Cardiac muscle cell (in vitro differentiated cells and primary cell): Measurements from ENCODE around the gene PFKFB1. TPM values are rescaled to one million over a fixed set of nuclear protein-coding genes. Genes with fewer than 3 reads are reported as not detected.

ENCODE experiments used
- DNase-seq, 2 donors: peaks; one replicate each; pipeline versions ENCODE4 v3.0.0 to v3.0.0-alpha.2; 2010 to 2017; ENCODE audit warnings: low read depth in 1 of 2, low spot score in 1 of 2
- H3K27ac ChIP-seq: fragments of 200-600 bp; sonication (generic); 2 replicates; pipeline ENCODE4 v1.5.1; 2016
- H3K27me3 ChIP-seq: fragments of 200-600 bp; sonication (generic); 2 replicates; pipeline ENCODE4 v1.6.0; 2016; ENCODE audit warnings: control low read depth
- H3K36me3 ChIP-seq: fragments of 200-600 bp; sonication (generic); 2 replicates; pipeline ENCODE4 v1.5.1; 2016; ENCODE audit warnings: control low read depth
- H3K4me1 ChIP-seq: fragments of 200-600 bp; sonication (generic); 2 replicates; pipeline ENCODE4 v1.8.1; 2017; ENCODE audit warnings: low read depth, mild to moderate bottlenecking, mixed run types
- H3K4me3 ChIP-seq: fragments of 200-600 bp; sonication (generic); 2 replicates; pipeline ENCODE4 v1.5.1; 2016; ENCODE audit warnings: mild to moderate bottlenecking
- H3K9me3 ChIP-seq: fragments of 200-600 bp; sonication (generic); 2 replicates; pipeline ENCODE4 v1.5.1; 2017; ENCODE audit warnings: low read depth, mild to moderate bottlenecking, control low read depth
- polyA plus RNA-seq: library from polyadenylated mRNA; unstranded; fragments of >200 nt; fragmentation: Nextera tagmentation; extraction: Ambion mirVana; gene quantifications from 2 replicates; pipeline ENCODE4 v1.2.1, GENCODE V29; 2016
- total RNA-seq: library from RNA; depleted of rRNA; stranded (reverse); fragments of >200 nt; gene quantifications from 2 replicates; pipeline ENCODE4 v1.2.3, GENCODE V29; 2016
- TF ChIP-seq, protein P1 (sequence below): IDR thresholded peaks from 2 replicates; pipeline ENCODE4 v1.5.1; 2012; ENCODE audit warnings: low read depth, mild to moderate bottlenecking, low read length

Gene PFKFB1
- total and polyA plus RNA-seq, 2 experiments from 2014 or later, result 0.15 to 0.33 TPM

DNA sequence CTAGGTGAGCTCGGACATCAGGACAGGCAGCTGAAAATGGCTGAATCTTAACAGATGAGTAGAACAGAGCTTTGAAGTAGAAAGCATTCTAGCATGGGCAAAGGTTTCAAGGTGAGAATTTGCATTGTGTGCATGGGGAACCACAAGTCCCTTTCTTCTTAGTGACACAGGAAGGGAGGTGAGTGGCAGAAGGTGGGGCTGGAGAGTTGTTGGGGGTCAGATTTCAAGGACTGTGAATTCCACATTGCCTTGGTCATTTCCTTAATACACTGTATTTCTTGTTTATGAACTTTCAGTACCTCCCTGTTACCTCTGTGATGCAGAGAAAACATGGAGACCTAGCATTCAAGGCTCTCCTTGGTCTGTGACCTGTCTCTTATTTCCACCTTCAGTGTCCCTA is 10.2 kb upstream of the PFKFB1 start:
- no peaks in the 10 kb centered on the region for H3K9me3 ChIP-seq
- no peak for DNase-seq
- H3K4me3 ChIP-seq, result no peak overlapping the region
- H3K36me3 ChIP-seq, result no peaks in the 10 kb centered on the region
- H3K27ac ChIP-seq, result no peak overlapping the region
- TF ChIP-seq, protein P1, sequence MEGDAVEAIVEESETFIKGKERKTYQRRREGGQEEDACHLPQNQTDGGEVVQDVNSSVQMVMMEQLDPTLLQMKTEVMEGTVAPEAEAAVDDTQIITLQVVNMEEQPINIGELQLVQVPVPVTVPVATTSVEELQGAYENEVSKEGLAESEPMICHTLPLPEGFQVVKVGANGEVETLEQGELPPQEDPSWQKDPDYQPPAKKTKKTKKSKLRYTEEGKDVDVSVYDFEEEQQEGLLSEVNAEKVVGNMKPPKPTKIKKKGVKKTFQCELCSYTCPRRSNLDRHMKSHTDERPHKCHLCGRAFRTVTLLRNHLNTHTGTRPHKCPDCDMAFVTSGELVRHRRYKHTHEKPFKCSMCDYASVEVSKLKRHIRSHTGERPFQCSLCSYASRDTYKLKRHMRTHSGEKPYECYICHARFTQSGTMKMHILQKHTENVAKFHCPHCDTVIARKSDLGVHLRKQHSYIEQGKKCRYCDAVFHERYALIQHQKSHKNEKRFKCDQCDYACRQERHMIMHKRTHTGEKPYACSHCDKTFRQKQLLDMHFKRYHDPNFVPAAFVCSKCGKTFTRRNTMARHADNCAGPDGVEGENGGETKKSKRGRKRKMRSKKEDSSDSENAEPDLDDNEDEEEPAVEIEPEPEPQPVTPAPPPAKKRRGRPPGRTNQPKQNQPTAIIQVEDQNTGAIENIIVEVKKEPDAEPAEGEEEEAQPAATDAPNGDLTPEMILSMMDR, result no peak
- peaks cover 2% of the 10 kb centered on the region for H3K4me1 ChIP-seq
- H3K27me3 ChIP-seq, result no peaks in the 10 kb centered on the region

- TF ChIP-seq, protein P1, result no peak
- H3K27me3 ChIP-seq, result no peaks in the 10 kb centered on the region
- H3K4me1 ChIP-seq, result no peaks in the 10 kb centered on the region
- H3K9me3 ChIP-seq, result no peaks in the 10 kb centered on the region
- peak within 1 kb of the TSS; percentile 32 for H3K4me3 ChIP-seq
- H3K36me3 ChIP-seq, result no peaks in the 10 kb centered on the region
- DNase-seq, result peak; percentile 91 to 95
- peak within 1 kb of the TSS; percentile 34 for H3K27ac ChIP-seq
These were observed 6.0 kb upstream of the PFKFB1 start, which contains the start of gene APEX2 for GRCh38 chrX:54999717-55000598. TSS of gene APEX2 (plus strand) at chrX:55000363. CDS start at chrX:55000423, 60 bp downstream.

DNA sequence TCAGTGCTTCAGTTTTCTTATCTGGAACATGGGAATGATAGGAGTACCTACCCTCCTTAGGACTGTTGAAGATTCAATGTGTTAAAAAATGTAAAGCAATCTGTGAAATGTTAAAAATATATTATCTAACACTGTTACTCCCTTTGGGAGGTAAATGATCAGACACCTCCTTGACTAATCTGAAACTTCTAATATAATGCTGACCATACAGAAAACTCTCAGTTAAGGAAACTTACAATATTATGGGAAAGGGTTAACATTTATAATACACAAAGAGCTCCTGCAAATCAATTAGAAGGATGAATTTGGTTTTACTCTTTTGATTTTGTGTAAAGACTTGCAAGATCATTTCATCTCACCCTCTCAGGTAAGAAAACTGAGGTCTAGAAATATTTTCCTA is 1.6 kb upstream of the PFKFB1 start:
- Histone ChIP-seq H3K27ac (no peak overlapping the region), H3K9me3 (no peaks in the 10 kb centered on the region), H3K36me3 (no peaks in the 10 kb centered on the region), H3K4me1 (no peaks in the 10 kb centered on the region), H3K4me3 (no peak overlapping the region), H3K27me3 (no peaks in the 10 kb centered on the region)
- TF ChIP-seq, protein P1, result no peak
- no peak for DNase-seq

GRCh38 chrX:54994668-54995351 is 822 bp upstream of the PFKFB1 start:
- no peaks in the 10 kb centered on the region for H3K4me1 ChIP-seq
- TF ChIP-seq, protein P1, result no peak
- no peaks in the 10 kb centered on the region for H3K36me3 ChIP-seq
- no peak overlapping the region for H3K27ac ChIP-seq
- DNase-seq, result no peak
- H3K4me3 ChIP-seq, result no peak overlapping the region
- no peaks in the 10 kb centered on the region for H3K27me3 ChIP-seq
- H3K9me3 ChIP-seq, result no peaks in the 10 kb centered on the region

DNA sequence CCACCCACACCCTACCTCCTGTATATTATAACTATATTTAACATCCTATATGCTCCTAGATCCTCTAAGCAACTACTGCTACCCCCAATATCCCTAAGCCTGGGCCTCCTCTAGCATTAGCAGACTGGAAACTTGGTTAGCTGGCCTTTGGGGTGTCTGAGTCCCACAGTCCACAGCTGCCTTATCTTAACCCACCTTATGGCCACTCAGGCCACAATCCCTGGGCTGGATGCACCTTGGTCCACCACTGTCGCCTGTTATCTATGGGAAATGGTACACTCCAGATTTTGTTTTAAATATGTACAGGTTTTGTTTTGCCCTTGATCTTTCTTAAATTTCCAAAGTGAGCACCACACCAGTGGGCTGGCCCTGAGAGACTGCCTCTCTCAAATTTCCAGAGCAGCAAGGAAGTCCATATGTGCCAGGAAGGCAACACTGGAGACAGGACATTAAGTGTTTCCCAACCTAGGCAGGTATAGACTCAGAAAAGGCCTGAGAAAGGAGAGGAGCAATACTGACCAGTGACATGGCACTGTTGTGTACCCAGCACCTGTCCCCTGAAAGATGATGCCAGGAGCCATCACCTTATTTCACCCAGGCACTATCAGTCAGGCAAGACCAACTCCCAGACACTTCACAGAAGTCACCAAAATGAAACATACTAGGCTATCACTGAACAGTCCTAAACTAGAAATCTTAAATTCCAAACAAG is 921 bp downstream of the PFKFB1 start:
- Histone ChIP-seq H3K4me1 (no peaks in the 10 kb centered on the region), H3K27me3 (no peaks in the 10 kb centered on the region), H3K36me3 (no peaks in the 10 kb centered on the region), H3K27ac (no peak overlapping the region), H3K9me3 (no peaks in the 10 kb centered on the region), H3K4me3 (no peak overlapping the region)
- no peak for DNase-seq
- TF ChIP-seq, protein P1, result no peak
